Measurements from ENCODE around the gene PITHD1.
"Not testable (repeated sequence)": the region's sequence is repeated elsewhere in the genome, so short reads cannot be mapped to it uniquely, and the experiment has no call there.

PITHD1 gene

GRCh38 chr1:23797478-23798448 is 19.5 kb downstream of the PITHD1 start:
- DNase-seq (ENCODE audit: low read depth in 1 of 2, low spot score in 1 of 2): no peak

- no peak for DNase-seq (ENCODE audit: low read depth in 1 of 2, low spot score in 1 of 2)
Measured at GRCh38 chr1:23798662-23799142, 20.5 kb downstream of the PITHD1 start.

GRCh38 chr1:23799255-23799569 is 21.0 kb downstream of the PITHD1 start:
- no peak for DNase-seq (ENCODE audit: low read depth in 1 of 2, low spot score in 1 of 2)

- DNase-seq (ENCODE audit: low read depth in 1 of 2, low spot score in 1 of 2): no peak
Measured at GRCh38 chr1:23799570-23800399, 21.6 kb downstream of the PITHD1 start.

- peak; percentile 95 to 96 for DNase-seq (ENCODE audit: low read depth in 1 of 2, low spot score in 1 of 2)
Measured at GRCh38 chr1:23800400-23801337, 22.5 kb downstream of the PITHD1 start, which contains the start of gene GALE. Gene GALE, minus strand, starts transcription at chr1:23800754. Its CDS starts 1,747 bp downstream, at chr1:23799007.

GRCh38 chr1:23801338-23801748 is 23.1 kb downstream of the PITHD1 start:
- DNase-seq (ENCODE audit: low read depth in 1 of 2, low spot score in 1 of 2): no peak

- DNase-seq (ENCODE audit: low read depth in 1 of 2, low spot score in 1 of 2): no peak
Measured at GRCh38 chr1:23801876-23802275, 23.7 kb downstream of the PITHD1 start.

GRCh38 chr1:23802809-23803342 is 24.7 kb downstream of the PITHD1 start:
- not testable (repeated sequence) for DNase-seq (ENCODE audit: low read depth in 1 of 2, low spot score in 1 of 2)

- DNase-seq (ENCODE audit: low read depth in 1 of 2, low spot score in 1 of 2): no peak
Measured at GRCh38 chr1:23803674-23804073, 25.5 kb downstream of the PITHD1 start.

- DNase-seq (ENCODE audit: low read depth in 1 of 2, low spot score in 1 of 2): no peak
Measured at GRCh38 chr1:23804183-23804835, 26.1 kb downstream of the PITHD1 start.

GRCh38 chr1:23805025-23805424 is 26.8 kb downstream of the PITHD1 start:
- DNase-seq (ENCODE audit: low read depth in 1 of 2, low spot score in 1 of 2): no peak

- DNase-seq (ENCODE audit: low read depth in 1 of 2, low spot score in 1 of 2): no peak
Measured at GRCh38 chr1:23806280-23806679, 28.1 kb downstream of the PITHD1 start.

GRCh38 chr1:23807453-23807852 is 29.2 kb downstream of the PITHD1 start:
- no peak for DNase-seq (ENCODE audit: low read depth in 1 of 2, low spot score in 1 of 2)

- peak; percentile 61 to 73 for DNase-seq (ENCODE audit: low read depth in 1 of 2, low spot score in 1 of 2)
Measured at GRCh38 chr1:23809751-23810171, 31.5 kb downstream of the PITHD1 start.

- peak in 1 of 2 donors; percentile 45 for DNase-seq (ENCODE audit: low read depth in 1 of 2, low spot score in 1 of 2)
Measured at GRCh38 chr1:23810818-23811540, 32.8 kb downstream of the PITHD1 start.

GRCh38 chr1:23814016-23814415 is 35.8 kb downstream of the PITHD1 start:
- no peak for DNase-seq (ENCODE audit: low read depth in 1 of 2, low spot score in 1 of 2)

GRCh38 chr1:23816361-23816760 is 38.1 kb downstream of the PITHD1 start:
- DNase-seq (ENCODE audit: low read depth in 1 of 2, low spot score in 1 of 2): no peak

- no peak for DNase-seq (ENCODE audit: low read depth in 1 of 2, low spot score in 1 of 2)
Measured at GRCh38 chr1:23816906-23817305, 38.7 kb downstream of the PITHD1 start.

GRCh38 chr1:23817633-23818032 is 39.4 kb downstream of the PITHD1 start:
- no peak for DNase-seq (ENCODE audit: low read depth in 1 of 2, low spot score in 1 of 2)

Measured in activated CD4-positive, alpha-beta T cell treated with anti-CD3 and anti-CD28 coated beads, Interleukin-2, amount 50 U/mL, for 24 hours (primary cell).